IPS-20b (cell line): Measurements from ENCODE around the gene HCLS1.

Source experiments
- H3K27ac ChIP-seq: one replicate; pipeline ENCODE4 v1.5.1; 2013; ENCODE audit warnings: low read length
- H3K27me3 ChIP-seq: 2 replicates; pipeline ENCODE4 v1.6.1; 2013; ENCODE audit warnings: mild to moderate bottlenecking, low read length, inconsistent platforms; ENCODE audit not compliant: insufficient read depth
- H3K36me3 ChIP-seq: 2 replicates; pipeline ENCODE4 v1.6.1; 2013; ENCODE audit warnings: low read depth, mild to moderate bottlenecking, inconsistent platforms, low read length, moderate library complexity; ENCODE audit not compliant: insufficient read depth
- H3K4me1 ChIP-seq: 2 replicates; pipeline ENCODE4 v1.6.1; 2013; ENCODE audit warnings: mild to moderate bottlenecking, control low read depth, inconsistent platforms, low read length, moderate library complexity; ENCODE audit not compliant: insufficient read depth
- H3K4me3 ChIP-seq: 2 replicates; pipeline ENCODE4 v1.5.1; 2013; ENCODE audit warnings: mild to moderate bottlenecking, low read length, inconsistent platforms
- H3K9ac ChIP-seq: 2 replicates; pipeline ENCODE4 v1.6.1; 2013; ENCODE audit warnings: low read depth, mild to moderate bottlenecking, inconsistent platforms, low read length, moderate library complexity
- H3K9me3 ChIP-seq: 2 replicates; pipeline ENCODE4 v1.6.1; 2013; ENCODE audit warnings: mild to moderate bottlenecking, low read depth, low read length, inconsistent platforms; ENCODE audit not compliant: insufficient read depth

Gene HCLS1

GRCh38 chr3:121592856-121593702 lies 67.6 kb downstream of the HCLS1 start, which contains the start of gene FBXO40:
FBXO40 (plus strand) TSS chr3:121593379; CDS start chr3:121620576, 27,197 bp downstream.
- Histone ChIP-seq H3K9ac (peak within 1 kb of the TSS; percentile 93), H3K4me3 (peak within 1 kb of the TSS; percentile 47; the same call in 1 of the 2 replicates), H3K27me3 (no peaks in the 10 kb centered on the region), H3K9me3 (no peaks in the 10 kb centered on the region), H3K27ac (peak within 1 kb of the TSS; percentile 96), H3K4me1 (peaks cover 23% of the 10 kb centered on the region), H3K36me3 (no peaks in the 10 kb centered on the region)

GRCh38 chr3:121584418-121584817 lies 76.3 kb downstream of the HCLS1 start:
- H3K27me3 ChIP-seq, result no peaks in the 10 kb centered on the region
- no peak overlapping the region for H3K27ac ChIP-seq
- no peaks in the 10 kb centered on the region for H3K9me3 ChIP-seq
- no peaks in the 10 kb centered on the region for H3K36me3 ChIP-seq
- no peak overlapping the region for H3K9ac ChIP-seq
- peaks cover 3% of the 10 kb centered on the region; the same call in 1 of the 2 replicates for H3K4me1 ChIP-seq
- no peak overlapping the region for H3K4me3 ChIP-seq

GRCh38 chr3:121581691-121582090 lies 79.0 kb downstream of the HCLS1 start:
- H3K27ac ChIP-seq, result no peak overlapping the region

More at GRCh38 chr3:121581691-121582090, 79.0 kb downstream of the HCLS1 start:
- no peaks in the 10 kb centered on the region for H3K27me3 ChIP-seq
- no peak overlapping the region for H3K4me3 ChIP-seq
- no peaks in the 10 kb centered on the region for H3K9me3 ChIP-seq
- H3K9ac ChIP-seq, result no peak overlapping the region
- no peaks in the 10 kb centered on the region for H3K36me3 ChIP-seq
- H3K4me1 ChIP-seq, result peaks cover 3% of the 10 kb centered on the region; the same call in 1 of the 2 replicates
